HepG2 (cell line): ENCODE data around the gene TEF. TPM values are rescaled to one million over a fixed set of nuclear protein-coding genes. Genes with fewer than 3 reads are reported as not detected.

Source experiments
- ATAC-seq: fragments of 200-7000 bp; cut with Tn5 transposase; 3 replicates; pipeline ENCODE4 v1.9.1; 2020; ENCODE audit warnings: mild to moderate bottlenecking, moderate library complexity
- BruUV-seq: library from RNA; stranded (reverse); fragments of 400-500 nt; replicated peaks from 2 replicates; lab custom pipeline; 2021; lab: Mats Ljungman, UMichigan
- CTCF ChIA-PET: fragments of 300-600 bp; formaldehyde crosslinking; extraction: SDS; loops from one replicate; lab custom pipeline; 2021; ENCODE audit warnings: low total read pairs, inconsistent platforms, low intra/inter-chr PET ratio; lab: Yijun Ruan, JAX
- POLR2A ChIA-PET: fragments of 350-600 bp; sonication (Branson Sonifier 250); formaldehyde crosslinking; loops from one replicate; lab custom pipeline; 2020; ENCODE audit warnings: antibody characterized with exemption, inconsistent platforms; lab: Yijun Ruan, JAX
- DNase-seq: peaks from one replicate; pipeline ENCODE4 v3.0.0-alpha.2; 2015; ENCODE audit warnings: low spot score
- FAIRE-seq: peaks from 3 replicates; lab custom pipeline; 2011; peaks lifted over from hg19 to GRCh38; lab: Jason Lieb, UNC
- H2AFZ ChIP-seq: one replicate; pipeline ENCODE4 v1.6.1; 2011; ENCODE audit warnings: low read length, inconsistent platforms
- H3K27ac ChIP-seq: fragments of 300-600 bp; 3 replicates; pipeline ENCODE4 v1.8.0; 2011; ENCODE audit warnings: mixed run types, mild to moderate bottlenecking, mixed read lengths, low read length, inconsistent platforms; ENCODE audit not compliant: insufficient read depth; ENCODE audit errors: extremely low read length
- H3K27me3 ChIP-seq, 2 experiments: fragments of 200-600 bp in 1 of 2; 2 replicates in 1 of 2; 3 replicates in 1 of 2; pipeline versions ENCODE4 v1.6.0 to v1.8.0; 2011; ENCODE audit warnings: low read length in 2 of 2, mild to moderate bottlenecking in 2 of 2, moderate library complexity in 2 of 2, inconsistent platforms in 1 of 2; ENCODE audit not compliant: insufficient read depth in 2 of 2, control insufficient read depth in 1 of 2
- H3K36me3 ChIP-seq, 2 experiments: fragments of 200-600 bp in 1 of 2; replicated peaks in 1 of 2; 2 replicates in 1 of 2; 3 replicates in 1 of 2; pipeline versions ENCODE4 v1.5.1 to v1.8.0; 2011; ENCODE audit warnings: low read length in 2 of 2, inconsistent platforms in 1 of 2; ENCODE audit not compliant: insufficient read depth in 2 of 2, control insufficient read depth in 1 of 2
- H3K4me1 ChIP-seq: 2 replicates; pipeline ENCODE4 v1.5.1; 2012; ENCODE audit warnings: low read length, inconsistent platforms; ENCODE audit not compliant: insufficient read depth
- H3K4me2 ChIP-seq: 2 replicates; pipeline ENCODE4 v1.6.0; 2011; ENCODE audit warnings: low read depth, low read length, inconsistent platforms
- H3K4me3 ChIP-seq, 3 experiments: fragments of 200-600 bp in 1 of 3; sonication (generic), shearing (Covaris generic) in 1 of 3; replicated peaks in 1 of 3; 2 replicates each; pipeline ENCODE4 v1.5.1; 2011 to 2016; ENCODE audit warnings: low read length in 3 of 3, inconsistent platforms in 2 of 3, low read depth in 2 of 3, mild to moderate bottlenecking in 2 of 3, control low read depth in 1 of 3, mixed read lengths in 1 of 3; ENCODE audit not compliant: insufficient read depth in 1 of 3
- H3K79me2 ChIP-seq: one replicate; pipeline ENCODE4 v1.6.1; 2011; ENCODE audit warnings: low read length, inconsistent platforms; ENCODE audit not compliant: insufficient read depth
- H3K9ac ChIP-seq: 2 replicates; pipeline ENCODE4 v1.6.0; 2011; ENCODE audit warnings: mild to moderate bottlenecking, low read depth, low read length, inconsistent platforms; ENCODE audit not compliant: insufficient read depth
- H3K9me3 ChIP-seq: 2 replicates; pipeline ENCODE4 v1.5.1; 2012; ENCODE audit warnings: mild to moderate bottlenecking, low read length
- H4K20me1 ChIP-seq: 2 replicates; pipeline ENCODE4 v1.6.0; 2011; ENCODE audit warnings: inconsistent platforms, mild to moderate bottlenecking, low read length, moderate library complexity; ENCODE audit not compliant: insufficient read depth
- BRCA1 ChIP-seq: sonication (generic); formaldehyde crosslinking; IDR thresholded peaks from 2 replicates; pipeline ENCODE4 v1.4.0; 2020; ENCODE audit warnings: missing genetic modification reagents
- FOXK2 ChIP-seq: fragments of 450-650 bp; IDR thresholded peaks from 2 replicates; pipeline ENCODE4 v1.6.1; 2016
- MATR3 ChIP-seq: sonication (generic); formaldehyde crosslinking; IDR thresholded peaks from 2 replicates; pipeline ENCODE4 v1.4.0; 2020; ENCODE audit warnings: missing genetic modification reagents
- MXI1 ChIP-seq: IDR thresholded peaks from 3 replicates; pipeline ENCODE4 v1.6.1; 2012; ENCODE audit warnings: low read depth, low read length, inconsistent platforms, borderline replicate concordance
- RELA ChIP-seq: sonication (generic); formaldehyde crosslinking; IDR thresholded peaks from 2 replicates; pipeline ENCODE4 v1.4.0; 2020; ENCODE audit warnings: missing genetic modification reagents
- RFX1 ChIP-seq: fragments of 450-650 bp; IDR thresholded peaks from 2 replicates; pipeline ENCODE4 v1.6.1; 2017
- WGBS: methylation state at CpG from one replicate; pipeline ENCODE4 v1.1.6; 2017; ENCODE audit warnings: low lambda C conversion rate; 5-methylcytosine and 5-hydroxymethylcytosine counted together
- in situ Hi-C: cut with HindIII; loops from 2 replicates; pipeline ENCODE4 v1.10.0; 2017; ENCODE audit warnings: low pct_unique_long_range_greater_than_20kb; ENCODE audit not compliant: extremely low pct_ligation_motif_present
- intact Hi-C: fragments of 100-400 bp; cut with micrococcal nuclease; formaldehyde crosslinking; loops from one replicate; pipeline ENCODE4 v1.10.0; 2022; ENCODE audit not compliant: unreplicated experiment
- polyA plus RNA-seq, 8 experiments: library from polyadenylated mRNA; depleted of rRNA in 3 of 8; stranded (reverse) in 7 of 8; unstranded in 1 of 8; fragments of >200 nt; fragmentation: Illumina TruSeq in 4 of 8; extraction: Trizol in 4 of 8; gene quantifications; 2 replicates each; pipeline versions ENCODE4 v1.2.1 to v1.2.3, GENCODE V29; 2011 to 2016; ENCODE audit warnings: low read depth in 4 of 8, missing spikeins in 1 of 8, mixed read lengths in 1 of 8; ENCODE audit not compliant: insufficient read depth in 1 of 8
- total RNA-seq, 5 experiments: library from RNA; depleted of rRNA; stranded (reverse); fragments of >200 nt; fragmentation: Illumina TruSeq; extraction: Trizol; gene quantifications; 2 replicates each; pipeline ENCODE4 v1.2.3, GENCODE V29; 2016; ENCODE audit warnings: low read depth in 1 of 5
- TF ChIP-seq, protein P1 (sequence below): IDR thresholded peaks from 2 replicates; pipeline ENCODE4 v1.6.1; 2016; ENCODE audit warnings: low read depth, missing genetic modification reagents, missing compliant biosample characterization

Gene TEF
- total and polyA plus RNA-seq, 2 of the 13 experiments (the other 11 are each of a cell fraction or from before 2014, with no cell fraction given), result 7.6 to 11.2 TPM

DNA sequence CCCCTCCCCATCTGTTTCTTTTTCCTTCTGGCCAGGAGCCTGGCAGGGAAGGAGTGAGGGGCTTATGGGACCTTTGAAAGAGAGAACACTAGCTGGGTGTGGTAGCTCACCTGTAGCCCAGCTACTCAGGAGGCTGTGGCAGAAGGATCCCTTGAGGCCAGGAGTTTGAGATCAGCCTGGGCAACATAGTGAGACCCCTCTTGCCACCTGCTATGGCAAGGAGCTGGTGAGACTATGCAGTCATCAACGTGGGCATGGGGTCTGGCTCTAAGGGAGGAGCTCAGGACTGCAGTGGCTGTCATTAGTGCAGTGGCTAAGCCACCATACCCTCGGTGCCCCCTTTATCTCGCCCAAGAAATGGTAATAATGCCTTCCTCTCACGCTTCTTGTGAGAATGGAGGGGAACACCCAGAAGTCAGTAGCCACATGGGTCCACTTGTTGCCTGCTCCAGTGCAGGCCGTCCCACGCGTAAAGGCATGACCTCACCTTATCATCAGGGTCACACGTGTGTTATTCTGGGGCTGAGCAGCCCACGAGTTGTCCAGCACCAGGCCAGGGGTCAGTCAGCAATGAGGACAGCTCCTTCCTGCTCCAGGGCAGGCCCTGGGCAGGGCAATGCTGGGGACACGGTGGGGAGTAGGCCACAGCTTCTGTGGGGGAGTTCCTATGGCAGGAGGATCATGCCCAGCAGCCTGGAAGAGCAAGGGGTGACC is 27.7 kb upstream of the TEF start (continued):
- TF ChIP-seq, protein P1, sequence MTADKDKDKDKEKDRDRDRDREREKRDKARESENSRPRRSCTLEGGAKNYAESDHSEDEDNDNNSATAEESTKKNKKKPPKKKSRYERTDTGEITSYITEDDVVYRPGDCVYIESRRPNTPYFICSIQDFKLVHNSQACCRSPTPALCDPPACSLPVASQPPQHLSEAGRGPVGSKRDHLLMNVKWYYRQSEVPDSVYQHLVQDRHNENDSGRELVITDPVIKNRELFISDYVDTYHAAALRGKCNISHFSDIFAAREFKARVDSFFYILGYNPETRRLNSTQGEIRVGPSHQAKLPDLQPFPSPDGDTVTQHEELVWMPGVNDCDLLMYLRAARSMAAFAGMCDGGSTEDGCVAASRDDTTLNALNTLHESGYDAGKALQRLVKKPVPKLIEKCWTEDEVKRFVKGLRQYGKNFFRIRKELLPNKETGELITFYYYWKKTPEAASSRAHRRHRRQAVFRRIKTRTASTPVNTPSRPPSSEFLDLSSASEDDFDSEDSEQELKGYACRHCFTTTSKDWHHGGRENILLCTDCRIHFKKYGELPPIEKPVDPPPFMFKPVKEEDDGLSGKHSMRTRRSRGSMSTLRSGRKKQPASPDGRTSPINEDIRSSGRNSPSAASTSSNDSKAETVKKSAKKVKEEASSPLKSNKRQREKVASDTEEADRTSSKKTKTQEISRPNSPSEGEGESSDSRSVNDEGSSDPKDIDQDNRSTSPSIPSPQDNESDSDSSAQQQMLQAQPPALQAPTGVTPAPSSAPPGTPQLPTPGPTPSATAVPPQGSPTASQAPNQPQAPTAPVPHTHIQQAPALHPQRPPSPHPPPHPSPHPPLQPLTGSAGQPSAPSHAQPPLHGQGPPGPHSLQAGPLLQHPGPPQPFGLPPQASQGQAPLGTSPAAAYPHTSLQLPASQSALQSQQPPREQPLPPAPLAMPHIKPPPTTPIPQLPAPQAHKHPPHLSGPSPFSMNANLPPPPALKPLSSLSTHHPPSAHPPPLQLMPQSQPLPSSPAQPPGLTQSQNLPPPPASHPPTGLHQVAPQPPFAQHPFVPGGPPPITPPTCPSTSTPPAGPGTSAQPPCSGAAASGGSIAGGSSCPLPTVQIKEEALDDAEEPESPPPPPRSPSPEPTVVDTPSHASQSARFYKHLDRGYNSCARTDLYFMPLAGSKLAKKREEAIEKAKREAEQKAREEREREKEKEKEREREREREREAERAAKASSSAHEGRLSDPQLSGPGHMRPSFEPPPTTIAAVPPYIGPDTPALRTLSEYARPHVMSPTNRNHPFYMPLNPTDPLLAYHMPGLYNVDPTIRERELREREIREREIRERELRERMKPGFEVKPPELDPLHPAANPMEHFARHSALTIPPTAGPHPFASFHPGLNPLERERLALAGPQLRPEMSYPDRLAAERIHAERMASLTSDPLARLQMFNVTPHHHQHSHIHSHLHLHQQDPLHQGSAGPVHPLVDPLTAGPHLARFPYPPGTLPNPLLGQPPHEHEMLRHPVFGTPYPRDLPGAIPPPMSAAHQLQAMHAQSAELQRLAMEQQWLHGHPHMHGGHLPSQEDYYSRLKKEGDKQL, result no peak
- no peak for TF ChIP-seq MXI1
- no peak for TF ChIP-seq MATR3
- no peak for TF ChIP-seq RELA (CRISPR knock-in tag)
- TF ChIP-seq BRCA1 (CRISPR knock-in tag), result no peak
- no peak for TF ChIP-seq RFX1

DNA sequence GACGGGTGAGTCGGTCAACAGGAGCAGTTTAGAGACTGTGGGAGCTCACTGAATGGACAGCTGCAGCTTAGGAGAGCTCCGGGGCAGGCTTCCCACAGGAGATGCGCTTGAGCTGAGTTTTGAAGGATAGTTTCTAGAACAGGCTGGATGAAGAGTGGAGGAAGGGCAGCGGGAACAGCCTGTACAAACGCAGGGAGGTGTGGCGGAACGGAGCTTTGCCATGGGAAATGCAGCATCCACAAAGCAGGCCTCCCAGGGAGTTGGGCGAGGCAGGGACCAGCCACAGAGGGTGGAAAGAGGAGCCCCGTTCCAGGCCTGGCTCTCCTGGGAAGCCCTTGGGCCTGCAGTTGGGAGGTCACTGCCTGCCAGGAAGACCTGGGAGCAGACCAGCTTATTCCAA is 26.8 kb upstream of the TEF start:
- Histone ChIP-seq H2AFZ (no peak overlapping the region), H3K36me3 (peaks cover 34 to 72% of the 10 kb centered on the region in 2 experiments), H3K79me2 (no peaks in the 10 kb centered on the region), H3K4me1 (peaks cover 9% of the 10 kb centered on the region), H3K27me3 (no peaks in the 10 kb centered on the region), H3K27ac (no peak overlapping the region), H3K9me3 (no peaks in the 10 kb centered on the region), H3K4me2 (no peak overlapping the region)
- CTCF ChIA-PET, result no interaction called here
- no peak for DNase-seq
- in situ Hi-C loops, result no loop called here
- no peak for TF ChIP-seq FOXK2
- TF ChIP-seq, all 625 proteins: peak for 0
- no peak for FAIRE-seq
- WGBS, result 96% methylated on average over 9 of the region's 10 CpGs
- ATAC-seq, result no peak
- no peak overlapping the region for H3K4me3 ChIP-seq
- intact Hi-C loops, result no loop called here
- no peak overlapping the region for H3K9ac ChIP-seq
- H4K20me1 ChIP-seq, result no peaks in the 10 kb centered on the region
- POLR2A ChIA-PET, result no interaction called here
- BruUV-seq, result no TSS peak
